Frontal cortex (tissue), 4 donors: ENCODE measurements around the gene GM2A. TPM values are rescaled to one million over a fixed set of nuclear protein-coding genes. Genes with fewer than 3 reads are reported as not detected.
A peak's percentile ranks its signal among the peaks of the same experiment; 100 is the strongest.
"Not testable (repeated sequence)": the region's sequence is repeated elsewhere in the genome, so short reads cannot be mapped to it uniquely, and the experiment has no call there.

ENCODE experiments used
- DNase-seq, 2 donors: peaks; one replicate each; pipeline ENCODE4 v3.0.0; 2012; ENCODE audit warnings: low spot score in 2 of 2
- FAIRE-seq: peaks from 2 replicates; lab custom pipeline; 2012; peaks lifted over from hg19 to GRCh38; lab: Jason Lieb, UNC
- total RNA-seq: library from RNA; depleted of rRNA; stranded (reverse); fragments of >200 nt; gene quantifications from one replicate; pipeline ENCODE4 v1.2.3, GENCODE V29; 2014
- donor health status: control.
- donor health status: control.
- donor health status: control.

The GM2A gene
- total RNA-seq, 1 donor from 2014 or later = 7.3 TPM

GRCh38 chr5:151250346-151251000 is 2.5 kb upstream of the GM2A start:
- FAIRE-seq = no peak

GRCh38 chr5:151251001-151251551 is 1.9 kb upstream of the GM2A start:
- DNase-seq (no peak), FAIRE-seq (no peak)

More at GRCh38 chr5:151250346-151251000, 2.5 kb upstream of the GM2A start:
- DNase-seq = no peak

- no peak for DNase-seq
- FAIRE-seq = no peak
Observed at GRCh38 chr5:151251621-151252020, 1.4 kb upstream of the GM2A start.

GRCh38 chr5:151253605-151253950 is 593 bp downstream of the GM2A start:
- FAIRE-seq (no peak), DNase-seq (no peak)

- no peak for FAIRE-seq
- DNase-seq = no peak
Observed at GRCh38 chr5:151254556-151254955, 1.6 kb downstream of the GM2A start.

GRCh38 chr5:151254990-151255389 is 2.0 kb downstream of the GM2A start:
- FAIRE-seq, DNase-seq: not testable (repeated sequence)

- DNase-seq (no peak), FAIRE-seq (no peak)
Observed at GRCh38 chr5:151255621-151256286, 2.8 kb downstream of the GM2A start.

- FAIRE-seq = no peak
- no peak for DNase-seq
Observed at GRCh38 chr5:151257731-151258181, 4.8 kb downstream of the GM2A start.

GRCh38 chr5:151258201-151258611 is 5.2 kb downstream of the GM2A start:
- DNase-seq (no peak), FAIRE-seq (no peak)

- DNase-seq (no peak), FAIRE-seq (no peak)
Observed at GRCh38 chr5:151258816-151259215, 5.8 kb downstream of the GM2A start.

GRCh38 chr5:151259931-151260330 is 6.9 kb downstream of the GM2A start:
- DNase-seq = no peak
- FAIRE-seq = no peak

- no peak for FAIRE-seq
- DNase-seq = no peak
Observed at GRCh38 chr5:151262532-151262931, 9.5 kb downstream of the GM2A start.

GRCh38 chr5:151264113-151264512 is 11.1 kb downstream of the GM2A start:
- FAIRE-seq = no peak
- DNase-seq = no peak

- FAIRE-seq (no peak), DNase-seq (no peak)
Observed at GRCh38 chr5:151267491-151268260, 14.7 kb downstream of the GM2A start.

- FAIRE-seq = no peak
- no peak for DNase-seq
Observed at GRCh38 chr5:151270599-151270998, 17.6 kb downstream of the GM2A start.

GRCh38 chr5:151271336-151271735 is 18.4 kb downstream of the GM2A start:
- DNase-seq (no peak), FAIRE-seq (no peak)

GRCh38 chr5:151274666-151275065 is 21.7 kb downstream of the GM2A start:
- no peak for DNase-seq
- no peak for FAIRE-seq

GRCh38 chr5:151275803-151276202 is 22.8 kb downstream of the GM2A start:
- DNase-seq (no peak), FAIRE-seq (peak; percentile 26)

GRCh38 chr5:151278845-151279244 is 25.9 kb downstream of the GM2A start:
- DNase-seq (no peak), FAIRE-seq (no peak)

- no peak for DNase-seq
- no peak for FAIRE-seq
Observed at GRCh38 chr5:151280443-151280842, 27.5 kb downstream of the GM2A start.
